H9 (cell line): ENCODE data around the gene GRIFIN. TPM values are rescaled to one million over a fixed set of nuclear protein-coding genes. Genes with fewer than 3 reads are reported as not detected.

ENCODE experiments used
- DNase-seq: peaks from one replicate; pipeline ENCODE4 v3.0.0-alpha.2; 2017
- H2AFZ ChIP-seq: one replicate; pipeline ENCODE4 v1.6.1; 2013; ENCODE audit warnings: mild to moderate bottlenecking, low read length, control low read depth, moderate library complexity
- H2AK5ac ChIP-seq: 2 replicates; pipeline ENCODE4 v1.6.1; 2013; ENCODE audit warnings: low read length, control low read depth, mixed read lengths; ENCODE audit not compliant: insufficient read length
- H2BK120ac ChIP-seq: one replicate; pipeline ENCODE4 v1.6.1; 2013; ENCODE audit warnings: low read depth, mild to moderate bottlenecking, low read length, control low read depth, inconsistent platforms; ENCODE audit not compliant: poor library complexity, severe bottlenecking
- H2BK12ac ChIP-seq: 2 replicates; pipeline ENCODE4 v1.6.1; 2013; ENCODE audit warnings: low read length, control low read depth, mixed read lengths, low read depth; ENCODE audit not compliant: insufficient read length
- H2BK15ac ChIP-seq: 2 replicates; pipeline ENCODE4 v1.6.1; 2013; ENCODE audit warnings: low read depth, low read length, control low read depth
- H2BK20ac ChIP-seq: one replicate; pipeline ENCODE4 v1.6.1; 2013; ENCODE audit warnings: low read depth, mild to moderate bottlenecking, low read length, control low read depth, inconsistent platforms; ENCODE audit not compliant: poor library complexity, severe bottlenecking
- H2BK5ac ChIP-seq: 2 replicates; pipeline ENCODE4 v1.6.1; 2013; ENCODE audit warnings: low read length, control low read depth, mixed read lengths; ENCODE audit not compliant: insufficient read length
- H3K14ac ChIP-seq: 2 replicates; pipeline ENCODE4 v1.6.1; 2013; ENCODE audit warnings: low read length, control low read depth; ENCODE audit not compliant: insufficient read depth
- H3K18ac ChIP-seq: 2 replicates; pipeline ENCODE4 v1.6.1; 2013; ENCODE audit warnings: low read depth, mild to moderate bottlenecking, mixed read lengths, low read length, control low read depth; ENCODE audit not compliant: insufficient read length
- H3K23ac ChIP-seq: 2 replicates; pipeline ENCODE4 v1.6.1; 2013; ENCODE audit warnings: low read length, control low read depth, mixed read lengths, low read depth; ENCODE audit not compliant: insufficient read length
- H3K23me2 ChIP-seq: 2 replicates; pipeline ENCODE4 v1.6.1; 2013; ENCODE audit warnings: low read depth, mild to moderate bottlenecking, mixed read lengths, low read length, control low read depth; ENCODE audit not compliant: insufficient read length, poor library complexity, severe bottlenecking
- H3K27ac ChIP-seq: 2 replicates; pipeline ENCODE4 v1.5.1; 2013; ENCODE audit warnings: low read length, control low read depth, mixed read lengths, low read depth; ENCODE audit not compliant: insufficient read length
- H3K27me3 ChIP-seq: 2 replicates; pipeline ENCODE4 v1.6.1; 2013; ENCODE audit warnings: low read length, control low read depth, inconsistent platforms; ENCODE audit not compliant: insufficient read depth
- H3K4ac ChIP-seq: 2 replicates; pipeline ENCODE4 v1.6.1; 2013; ENCODE audit warnings: low read depth, mild to moderate bottlenecking, control low read depth, inconsistent platforms, low read length, moderate library complexity
- H3K4me1 ChIP-seq: 2 replicates; pipeline ENCODE4 v1.6.1; 2013; ENCODE audit warnings: low read length, control low read depth, inconsistent platforms; ENCODE audit not compliant: insufficient read depth
- H3K4me2 ChIP-seq: 2 replicates; pipeline ENCODE4 v1.6.1; 2013; ENCODE audit warnings: low read length, control low read depth, mixed read lengths; ENCODE audit not compliant: insufficient read length, insufficient read depth
- H3K56ac ChIP-seq: 2 replicates; pipeline ENCODE4 v1.6.1; 2013; ENCODE audit warnings: low read depth, mild to moderate bottlenecking, mixed read lengths, low read length, control low read depth; ENCODE audit not compliant: insufficient read length
- H3K79me1 ChIP-seq: 2 replicates; pipeline ENCODE4 v1.6.1; 2013; ENCODE audit warnings: low read depth, mild to moderate bottlenecking, moderate library complexity, low read length, control low read depth, inconsistent platforms; ENCODE audit not compliant: insufficient read depth, poor library complexity, severe bottlenecking
- H3K79me2 ChIP-seq: 2 replicates; pipeline ENCODE4 v1.6.1; 2013; ENCODE audit warnings: low read length, control low read depth, inconsistent platforms; ENCODE audit not compliant: insufficient read depth
- H3K9ac ChIP-seq: 2 replicates; pipeline ENCODE4 v1.6.1; 2013; ENCODE audit warnings: low read length, control low read depth, mixed read lengths; ENCODE audit not compliant: insufficient read length; ENCODE audit errors: extremely low read depth
- H3K9me3 ChIP-seq: one replicate; pipeline ENCODE4 v1.6.1; 2013; ENCODE audit warnings: low read depth, low read length, inconsistent platforms; ENCODE audit not compliant: control insufficient read depth
- H3T11ph ChIP-seq: one replicate; pipeline ENCODE4 v1.6.1; 2013; ENCODE audit warnings: mild to moderate bottlenecking, low read length, control low read depth, inconsistent platforms
- H4K20me1 ChIP-seq: one replicate; pipeline ENCODE4 v1.6.1; 2013; ENCODE audit not compliant: control insufficient read depth, insufficient read length, insufficient read depth
- H4K5ac ChIP-seq: 2 replicates; pipeline ENCODE4 v1.6.1; 2013; ENCODE audit warnings: low read depth, mild to moderate bottlenecking, mixed read lengths, low read length, control low read depth; ENCODE audit not compliant: insufficient read length
- H4K8ac ChIP-seq: replicated peaks from 2 replicates; pipeline ENCODE4 v1.6.1; 2013; ENCODE audit warnings: low read length, control low read depth, mixed read lengths, low read depth; ENCODE audit not compliant: insufficient read length
- H4K91ac ChIP-seq: 2 replicates; pipeline ENCODE4 v1.6.1; 2013; ENCODE audit warnings: low read depth, mild to moderate bottlenecking, moderate library complexity, mixed read lengths, low read length, control low read depth; ENCODE audit not compliant: insufficient read length
- H3K27ac Mint-ChIP-seq, 3 experiments: 2 replicates in 2 of 3; 3 replicates in 1 of 3; pipeline ENCODE4 v1.8.0; 2020 to 2021; ENCODE audit warnings: mixed read lengths in 3 of 3, mild to moderate bottlenecking in 1 of 3, moderate library complexity in 1 of 3
- H3K27me3 Mint-ChIP-seq: 2 replicates; pipeline ENCODE4 v1.8.0; 2021; ENCODE audit warnings: low read depth, mild to moderate bottlenecking, moderate library complexity, mixed read lengths
- H3K36me3 Mint-ChIP-seq, 3 experiments: 2 replicates in 2 of 3; 3 replicates in 1 of 3; pipeline ENCODE4 v1.8.0; 2020 to 2021; ENCODE audit warnings: low read depth in 3 of 3, mixed read lengths in 3 of 3; ENCODE audit not compliant: insufficient read depth in 1 of 3
- H3K4me1 Mint-ChIP-seq, 2 experiments: 2 replicates each; pipeline ENCODE4 v1.8.0; 2020; ENCODE audit warnings: mixed read lengths in 2 of 2
- H3K4me3 Mint-ChIP-seq, 2 experiments: 2 replicates in 1 of 2; 3 replicates in 1 of 2; pipeline ENCODE4 v1.8.0; 2020 to 2021; ENCODE audit warnings: mild to moderate bottlenecking in 2 of 2, mixed read lengths in 2 of 2, moderate library complexity in 1 of 2
- H3K9me3 Mint-ChIP-seq, 2 experiments: 2 replicates in 1 of 2; 3 replicates in 1 of 2; pipeline ENCODE4 v1.8.0; 2020; ENCODE audit warnings: mild to moderate bottlenecking in 2 of 2, mixed read lengths in 2 of 2, moderate library complexity in 1 of 2
- CTCF ChIP-seq: fragments of 200-600 bp; sonication (generic); conservative IDR thresholded peaks from 3 replicates; pipeline ENCODE4 v1.8.0; 2021; ENCODE audit warnings: antibody characterized with exemption, mild to moderate bottlenecking
- WGBS: extraction: QIAGEN DNeasy Blood & Tissue Kit; methylation state at CpG from one replicate; pipeline ENCODE4 v1.1.7; 2013; ENCODE audit warnings: missing lambda C conversion rate, low lambda C conversion rate, mixed read lengths; ENCODE audit not compliant: insufficient read length; ENCODE audit errors: extremely low coverage; 5-methylcytosine and 5-hydroxymethylcytosine counted together
- total RNA-seq: library from RNA; stranded (reverse); gene quantifications from 2 replicates; pipeline ENCODE4 v1.2.1, GENCODE V29; 2021

GRIFIN gene
- total RNA-seq, 1 experiment from 2014 or later: not detected

- Histone ChIP-seq H3K4me1 (peaks cover 4% of the 10 kb centered on the region; the same call in 1 of the 2 replicates), H2BK20ac (no peak overlapping the region), H3K23ac (no peak overlapping the region), H3K23me2 (peaks cover 13% of the 10 kb centered on the region), H3K9ac (no peak overlapping the region), H2BK12ac (no peak overlapping the region), H3K27me3 (no peaks in the 10 kb centered on the region; the same call in 1 of the 2 replicates), H3K56ac (no peak overlapping the region), H3K79me2 (no peaks in the 10 kb centered on the region; the same call in 1 of the 2 replicates), H4K20me1 (no peaks in the 10 kb centered on the region), H3K4me2 (peak overlapping the region; percentile 52), H2AK5ac (no peak overlapping the region), H4K5ac (no peak overlapping the region), H2AFZ (no peak overlapping the region), H2BK5ac (no peak overlapping the region), H4K91ac (no peak overlapping the region), H3K4ac (no peak overlapping the region), H3K9me3 (no peaks in the 10 kb centered on the region), H4K8ac (no peak overlapping the region), H2BK15ac (no peak overlapping the region), H3K79me1 (no peaks in the 10 kb centered on the region), H3K18ac (no peak overlapping the region), H3K14ac (no peak overlapping the region), H2BK120ac (no peak overlapping the region), H3K27ac (no peak overlapping the region), H3T11ph (no peak overlapping the region)
- Mint-ChIP-seq H3K9me3 (no peaks in the 10 kb centered on the region), H3K4me1 (peaks cover 42 to 44% of the 10 kb centered on the region in 2 experiments), H3K36me3 (peaks cover 0 to 5% (median 4%) of the 10 kb centered on the region in 3 experiments; a peak in 2 of 7 replicates), H3K4me3 (peak overlapping the region; percentile 65 to 79), H3K27ac (no peak overlapping the region), H3K27me3 (peaks cover 26% of the 10 kb centered on the region)
- DNase-seq: no peak
- TF ChIP-seq CTCF: no peak
- no CpG with 5 or more reads among the region's 41 CpGs for WGBS
Measured at GRCh38 chr7:2518737-2519118, 42.5 kb upstream of the GRIFIN start.
